ENCODE results near the gene EGFL7. TPM values are rescaled to one million over a fixed set of nuclear protein-coding genes. Genes with fewer than 3 reads are reported as not detected.

The EGFL7 gene
- total and polyA plus RNA-seq, 7 donors = 6.0 to 75.6 (median 43.4) TPM

- 92 to 95% methylated on average over 14 of the region's 14 CpGs for WGBS, 2 donors
- H3K36me3 ChIP-seq = no peaks in the 10 kb centered on the region
- intact Hi-C loops (cut with DNase I) = no loop called here
- no peaks in the 10 kb centered on the region for H3K9me3 ChIP-seq
- H3K4me3 ChIP-seq = no peak overlapping the region
- H3K27me3 ChIP-seq = no peaks in the 10 kb centered on the region
- no peak overlapping the region for H3K27ac ChIP-seq
- no peak for DNase-seq
- TF ChIP-seq EP300 (IDR thresholded peaks at IDR 0.05) (no peak), POLR2AphosphoS5 (IDR thresholded peaks at IDR 0.05) (no peak), POLR2A (IDR thresholded peaks at IDR 0.05) (no peak)
- TF ChIP-seq, protein P1, sequence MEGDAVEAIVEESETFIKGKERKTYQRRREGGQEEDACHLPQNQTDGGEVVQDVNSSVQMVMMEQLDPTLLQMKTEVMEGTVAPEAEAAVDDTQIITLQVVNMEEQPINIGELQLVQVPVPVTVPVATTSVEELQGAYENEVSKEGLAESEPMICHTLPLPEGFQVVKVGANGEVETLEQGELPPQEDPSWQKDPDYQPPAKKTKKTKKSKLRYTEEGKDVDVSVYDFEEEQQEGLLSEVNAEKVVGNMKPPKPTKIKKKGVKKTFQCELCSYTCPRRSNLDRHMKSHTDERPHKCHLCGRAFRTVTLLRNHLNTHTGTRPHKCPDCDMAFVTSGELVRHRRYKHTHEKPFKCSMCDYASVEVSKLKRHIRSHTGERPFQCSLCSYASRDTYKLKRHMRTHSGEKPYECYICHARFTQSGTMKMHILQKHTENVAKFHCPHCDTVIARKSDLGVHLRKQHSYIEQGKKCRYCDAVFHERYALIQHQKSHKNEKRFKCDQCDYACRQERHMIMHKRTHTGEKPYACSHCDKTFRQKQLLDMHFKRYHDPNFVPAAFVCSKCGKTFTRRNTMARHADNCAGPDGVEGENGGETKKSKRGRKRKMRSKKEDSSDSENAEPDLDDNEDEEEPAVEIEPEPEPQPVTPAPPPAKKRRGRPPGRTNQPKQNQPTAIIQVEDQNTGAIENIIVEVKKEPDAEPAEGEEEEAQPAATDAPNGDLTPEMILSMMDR (IDR thresholded peaks at IDR 0.05) = no peak
- H3K4me1 ChIP-seq = peaks cover 0 to 31% (median 27%) of the 10 kb centered on the region in 4 donors
Observed at GRCh38 chr9:136683755-136684154, 21.0 kb downstream of the EGFL7 start.

DNA sequence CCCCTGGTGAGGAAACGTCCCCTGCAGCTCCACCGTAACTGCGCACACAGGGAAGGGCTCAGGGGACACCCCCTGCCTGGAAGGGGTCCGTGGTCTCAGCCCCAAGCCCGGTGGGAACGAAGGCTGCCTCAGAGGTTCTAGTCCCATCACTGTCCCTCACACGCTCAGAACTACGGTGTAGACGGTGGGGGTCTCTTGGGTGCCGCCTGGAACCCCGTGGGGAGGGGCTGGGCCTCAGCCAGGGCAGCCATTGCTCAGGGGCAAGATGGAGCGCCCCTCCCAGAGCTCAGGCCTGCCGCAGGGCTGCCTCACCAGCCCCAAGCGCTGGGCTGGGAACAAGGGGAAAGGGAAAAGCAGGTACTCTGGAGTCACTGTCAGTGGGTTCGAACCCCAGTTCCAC is 21.6 kb downstream of the EGFL7 start:
- 87 to 91% methylated on average over 15 of the region's 15 CpGs for WGBS, 2 donors
- TF ChIP-seq POLR2A (IDR thresholded peaks at IDR 0.05) (no peak), EP300 (IDR thresholded peaks at IDR 0.05) (no peak), POLR2AphosphoS5 (IDR thresholded peaks at IDR 0.05) (no peak)
- TF ChIP-seq, protein P1 (IDR thresholded peaks at IDR 0.05) = no peak
- H3K27ac ChIP-seq = no peak overlapping the region
- H3K36me3 ChIP-seq = no peaks in the 10 kb centered on the region
- intact Hi-C loops (cut with DNase I) = no loop called here
- no peaks in the 10 kb centered on the region for H3K27me3 ChIP-seq
- no peaks in the 10 kb centered on the region for H3K9me3 ChIP-seq
- no peak for DNase-seq
- H3K4me1 ChIP-seq = peaks cover 0 to 31% (median 27%) of the 10 kb centered on the region in 4 donors
- no peak overlapping the region for H3K4me3 ChIP-seq

DNA sequence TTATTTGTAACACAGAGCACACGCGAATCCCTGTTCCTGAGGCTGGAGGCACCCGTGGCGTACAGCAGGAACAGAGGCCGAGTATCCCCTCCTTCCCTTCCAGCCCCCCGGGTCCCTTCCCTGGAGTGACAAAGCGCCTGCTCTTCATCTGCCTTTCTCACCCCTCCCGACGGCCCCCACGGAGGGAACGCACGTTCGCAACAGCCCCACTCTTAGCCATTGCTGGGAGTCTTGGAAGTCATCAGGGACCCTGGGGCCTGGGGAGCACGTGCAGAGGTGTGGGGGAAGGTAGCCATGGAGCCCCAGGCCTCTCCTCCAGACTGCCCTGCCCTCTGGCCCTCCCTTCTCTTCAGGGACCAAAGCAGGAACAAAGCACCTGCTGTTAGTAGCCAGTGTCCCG is 22.1 kb downstream of the EGFL7 start:
- H3K4me1 ChIP-seq = peaks cover 0 to 31% (median 27%) of the 10 kb centered on the region in 4 donors
- no peak overlapping the region for H3K27ac ChIP-seq
- TF ChIP-seq POLR2A (IDR thresholded peaks at IDR 0.05) (no peak), EP300 (IDR thresholded peaks at IDR 0.05) (no peak), POLR2AphosphoS5 (IDR thresholded peaks at IDR 0.05) (no peak)
- TF ChIP-seq, protein P1 (IDR thresholded peaks at IDR 0.05) = no peak
- DNase-seq = no peak
- H3K36me3 ChIP-seq = no peaks in the 10 kb centered on the region
- no peaks in the 10 kb centered on the region for H3K9me3 ChIP-seq
- H3K4me3 ChIP-seq = no peak overlapping the region
- no peaks in the 10 kb centered on the region for H3K27me3 ChIP-seq
- intact Hi-C loops (cut with DNase I) = no loop called here
- 81 to 91% methylated on average over 15 of the region's 15 CpGs for WGBS, 2 donors

GRCh38 chr9:136685216-136685615 is 22.5 kb downstream of the EGFL7 start:
- Histone ChIP-seq H3K4me3 (no peak overlapping the region), H3K9me3 (no peaks in the 10 kb centered on the region), H3K36me3 (no peaks in the 10 kb centered on the region), H3K27me3 (no peaks in the 10 kb centered on the region), H3K27ac (no peak overlapping the region), H3K4me1 (peaks cover 0 to 35% (median 31%) of the 10 kb centered on the region in 4 donors)
- DNase-seq = no peak
- WGBS, 2 donors = 63 to 84% methylated on average over 7 of the region's 7 CpGs
- intact Hi-C loops (cut with DNase I) = no loop called here
- TF ChIP-seq, protein P1 (IDR thresholded peaks at IDR 0.05) = no peak
- TF ChIP-seq POLR2AphosphoS5 (IDR thresholded peaks at IDR 0.05) (no peak), EP300 (IDR thresholded peaks at IDR 0.05) (no peak), POLR2A (IDR thresholded peaks at IDR 0.05) (no peak)

All from sigmoid colon (tissue), 7 donors.